Measurements from ENCODE around the gene FEZF2. TPM values are rescaled to one million over a fixed set of nuclear protein-coding genes. Genes with fewer than 3 reads are reported as not detected.
A peak's percentile ranks its signal among the peaks of the same experiment; 100 is the strongest.

FEZF2 gene
- total RNA-seq, 1 experiment from 2014 or later, result not detected

DNA sequence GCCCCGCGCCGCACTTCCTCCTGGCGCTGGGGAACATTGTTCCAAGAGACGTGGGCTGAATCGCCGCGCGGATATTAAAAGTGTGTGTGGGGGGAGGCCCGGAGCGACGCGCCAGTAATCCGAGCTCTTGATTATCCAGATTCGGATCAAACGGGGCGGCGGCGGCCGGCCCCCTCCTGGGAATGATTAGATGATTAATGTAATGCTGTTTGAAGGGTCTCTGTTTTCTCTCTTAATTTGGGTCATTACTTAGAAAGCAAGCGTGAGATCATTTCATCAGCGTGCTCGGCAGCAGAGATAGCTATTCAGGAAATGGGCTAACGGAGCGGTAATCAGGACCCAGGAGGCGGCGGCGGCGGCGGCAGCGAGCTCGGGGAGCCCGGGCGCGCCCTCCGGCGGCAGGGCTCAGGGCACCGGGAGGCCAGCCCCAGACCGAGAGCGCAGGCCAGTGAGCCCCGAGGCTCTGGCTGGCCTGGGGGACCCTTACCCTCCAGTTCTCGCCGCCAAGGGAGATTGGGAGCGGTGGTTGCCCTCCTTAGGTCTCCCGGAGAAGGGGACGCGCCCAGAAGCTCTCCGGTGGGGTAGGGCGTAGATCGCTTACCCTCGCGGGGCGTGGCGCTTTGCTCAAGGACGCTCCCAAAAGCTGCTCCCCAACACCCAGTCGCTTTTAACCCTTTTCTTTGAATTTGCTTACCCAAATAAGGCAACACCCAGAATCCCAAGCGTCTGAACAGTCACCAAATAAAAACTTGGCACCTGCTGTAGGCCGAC, 4.5 kb downstream of the FEZF2 start:
- Mint-ChIP-seq H3K4me1 (peaks cover 78% of the 10 kb centered on the region), H3K4me3 (peak overlapping the region; percentile 71), H3K9me3 (no peaks in the 10 kb centered on the region), H3K27me3 (ENCODE audit: low read depth) (peaks cover 100% of the 10 kb centered on the region), H3K36me3 (peaks cover 2% of the 10 kb centered on the region; the same call in 1 of the 2 replicates), H3K27ac (no peak overlapping the region)
- ChIA-PET POLR2A (interaction anchor here (0.6 to 1.0 kb wide), 3 partner anchors 50 to 675 kb away, joined by 3 read pairs; no protein-coding TSS in a partner anchor), CTCF (interaction anchor here (0.5 to 2.9 kb wide), 18 partner anchors 9 to 191 kb away, joined by 3 to 21 read pairs (median 4); no protein-coding TSS in a partner anchor)
- ATAC-seq, result peak; percentile 43
- no peak for TF ChIP-seq IRF2 (CRISPR knock-in tag; IDR thresholded peaks at IDR 0.05; ENCODE audit: borderline replicate concordance, low read depth)
- TF ChIP-seq, protein P1, sequence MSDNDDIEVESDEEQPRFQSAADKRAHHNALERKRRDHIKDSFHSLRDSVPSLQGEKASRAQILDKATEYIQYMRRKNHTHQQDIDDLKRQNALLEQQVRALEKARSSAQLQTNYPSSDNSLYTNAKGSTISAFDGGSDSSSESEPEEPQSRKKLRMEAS (CRISPR knock-in tag; IDR thresholded peaks at IDR 0.05), result no peak
- TF ChIP-seq FOXP4 (CRISPR knock-in tag; IDR thresholded peaks at IDR 0.05), result 0 out of 2 replicates have a peak, but pooled peaks have one; percentile 46
- TF ChIP-seq ELF4 (CRISPR knock-in tag; IDR thresholded peaks at IDR 0.05; ENCODE audit: low read depth), result no peak
- no peak for TF ChIP-seq ZNF232 (CRISPR knock-in tag; IDR thresholded peaks at IDR 0.05)
- TF ChIP-seq FOXP1 (CRISPR knock-in tag; IDR thresholded peaks at IDR 0.05; ENCODE audit: borderline replicate concordance), result peak; percentile 61; the same call in 1 of the 2 replicates
- TF ChIP-seq, protein P2, sequence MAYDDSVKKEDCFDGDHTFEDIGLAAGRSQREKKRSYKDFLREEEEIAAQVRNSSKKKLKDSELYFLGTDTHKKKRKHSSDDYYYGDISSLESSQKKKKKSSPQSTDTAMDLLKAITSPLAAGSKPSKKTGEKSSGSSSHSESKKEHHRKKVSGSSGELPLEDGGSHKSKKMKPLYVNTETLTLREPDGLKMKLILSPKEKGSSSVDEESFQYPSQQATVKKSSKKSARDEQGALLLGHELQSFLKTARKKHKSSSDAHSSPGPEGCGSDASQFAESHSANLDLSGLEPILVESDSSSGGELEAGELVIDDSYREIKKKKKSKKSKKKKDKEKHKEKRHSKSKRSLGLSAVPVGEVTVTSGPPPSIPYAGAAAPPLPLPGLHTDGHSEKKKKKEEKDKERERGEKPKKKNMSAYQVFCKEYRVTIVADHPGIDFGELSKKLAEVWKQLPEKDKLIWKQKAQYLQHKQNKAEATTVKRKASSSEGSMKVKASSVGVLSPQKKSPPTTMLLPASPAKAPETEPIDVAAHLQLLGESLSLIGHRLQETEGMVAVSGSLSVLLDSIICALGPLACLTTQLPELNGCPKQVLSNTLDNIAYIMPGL (CRISPR knock-in tag; IDR thresholded peaks at IDR 0.05), result peak; percentile 46; the same call in 1 of the 2 replicates
- TF ChIP-seq NFYB (CRISPR knock-in tag; conservative IDR thresholded peaks at IDR 0.05; ENCODE audit: low read depth), result no peak
- TF ChIP-seq GABPB1 (CRISPR knock-in tag; IDR thresholded peaks at IDR 0.05), result no peak
- TF ChIP-seq, protein P3, sequence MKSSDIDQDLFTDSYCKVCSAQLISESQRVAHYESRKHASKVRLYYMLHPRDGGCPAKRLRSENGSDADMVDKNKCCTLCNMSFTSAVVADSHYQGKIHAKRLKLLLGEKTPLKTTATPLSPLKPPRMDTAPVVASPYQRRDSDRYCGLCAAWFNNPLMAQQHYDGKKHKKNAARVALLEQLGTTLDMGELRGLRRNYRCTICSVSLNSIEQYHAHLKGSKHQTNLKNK (CRISPR knock-in tag; IDR thresholded peaks at IDR 0.05), result no peak
- peak; percentile 77 for DNase-seq (ENCODE audit: low spot score)

GRCh38 chr3:62368290-62368704, 5.1 kb downstream of the FEZF2 start:
- CTCF ChIA-PET, result interaction anchor here (0.8 to 2.9 kb wide), 16 partner anchors 8 to 191 kb away, joined by 3 to 21 read pairs (median 4); no protein-coding TSS in a partner anchor

DNA sequence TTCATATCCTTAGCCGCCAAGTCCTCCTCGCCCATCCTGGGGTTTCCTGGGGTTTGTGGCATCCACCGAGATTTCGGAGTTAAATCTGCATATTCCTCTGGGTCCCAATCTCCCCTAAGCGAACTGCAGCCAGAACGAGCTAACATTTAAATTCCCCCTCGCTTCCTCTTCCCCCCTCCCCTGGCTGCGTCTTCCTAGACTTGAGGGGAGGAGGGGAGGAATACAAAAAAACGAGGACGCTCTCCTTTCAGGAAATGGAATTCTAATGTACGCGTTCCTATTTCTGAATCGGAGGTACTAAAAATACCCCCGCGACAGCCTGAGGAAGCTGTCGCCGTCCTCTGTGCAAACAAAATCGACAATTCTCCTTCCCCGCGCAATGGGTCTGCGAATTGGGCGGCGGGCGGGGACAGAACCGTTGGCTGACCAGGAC, 5.6 kb downstream of the FEZF2 start:
- peaks cover 2% of the 10 kb centered on the region; the same call in 1 of the 2 replicates for H3K36me3 Mint-ChIP-seq
- peak; percentile 3 for ATAC-seq
- peaks cover 71% of the 10 kb centered on the region for H3K4me1 Mint-ChIP-seq
- ChIA-PET POLR2A (no interaction called here), CTCF (interaction anchor here (1.1 to 2.9 kb wide), 10 partner anchors 9 to 192 kb away, joined by 3 to 21 read pairs (median 6); no protein-coding TSS in a partner anchor)
- TF ChIP-seq ELF4 (CRISPR knock-in tag; IDR thresholded peaks at IDR 0.05; ENCODE audit: low read depth), result no peak
- 0 out of 2 replicates have a peak, but pooled peaks have one; percentile 7 for TF ChIP-seq TEAD1 (CRISPR knock-in tag; IDR thresholded peaks at IDR 0.05)
- H3K27ac Mint-ChIP-seq, result no peak overlapping the region
- H3K4me3 Mint-ChIP-seq, result peak overlapping the region; percentile 71
- no peaks in the 10 kb centered on the region for H3K9me3 Mint-ChIP-seq
- H3K27me3 Mint-ChIP-seq (ENCODE audit: low read depth), result peaks cover 100% of the 10 kb centered on the region
- peak; percentile 32 for DNase-seq (ENCODE audit: low spot score)

More at GRCh38 chr3:62368290-62368704, 5.1 kb downstream of the FEZF2 start:
- peak overlapping the region; percentile 71 for H3K4me3 Mint-ChIP-seq
- POLR2A ChIA-PET, result interaction anchor here (1.0 kb wide), 1 partner anchor 49 kb away, joined by 3 read pairs; no protein-coding TSS in a partner anchor
- H3K4me1 Mint-ChIP-seq, result peaks cover 74% of the 10 kb centered on the region
- DNase-seq (ENCODE audit: low spot score) (no peak), ATAC-seq (no peak)
- H3K27me3 Mint-ChIP-seq (ENCODE audit: low read depth), result peaks cover 100% of the 10 kb centered on the region
- TF ChIP-seq ZNF219 (CRISPR knock-in tag; IDR thresholded peaks at IDR 0.05; ENCODE audit: borderline replicate concordance) (no peak), CREB1 (CRISPR knock-in tag; IDR thresholded peaks at IDR 0.05) (no peak), PREB (CRISPR knock-in tag; IDR thresholded peaks at IDR 0.05; ENCODE audit: borderline replicate concordance) (no peak), GTF2I (CRISPR knock-in tag; conservative IDR thresholded peaks at IDR 0.05) (peak; percentile 83)
- H3K36me3 Mint-ChIP-seq, result peaks cover 2% of the 10 kb centered on the region; the same call in 1 of the 2 replicates
- no peak overlapping the region for H3K27ac Mint-ChIP-seq
- H3K9me3 Mint-ChIP-seq, result no peaks in the 10 kb centered on the region

Data from WTC11 (cell line).